ENCODE data around the gene DOCK4.
A peak's percentile ranks its signal among the peaks of the same experiment; 100 is the strongest.
"Not testable (repeated sequence)": the region's sequence is repeated elsewhere in the genome, so short reads cannot be mapped to it uniquely, and the experiment has no call there.

Gene DOCK4, protein sequence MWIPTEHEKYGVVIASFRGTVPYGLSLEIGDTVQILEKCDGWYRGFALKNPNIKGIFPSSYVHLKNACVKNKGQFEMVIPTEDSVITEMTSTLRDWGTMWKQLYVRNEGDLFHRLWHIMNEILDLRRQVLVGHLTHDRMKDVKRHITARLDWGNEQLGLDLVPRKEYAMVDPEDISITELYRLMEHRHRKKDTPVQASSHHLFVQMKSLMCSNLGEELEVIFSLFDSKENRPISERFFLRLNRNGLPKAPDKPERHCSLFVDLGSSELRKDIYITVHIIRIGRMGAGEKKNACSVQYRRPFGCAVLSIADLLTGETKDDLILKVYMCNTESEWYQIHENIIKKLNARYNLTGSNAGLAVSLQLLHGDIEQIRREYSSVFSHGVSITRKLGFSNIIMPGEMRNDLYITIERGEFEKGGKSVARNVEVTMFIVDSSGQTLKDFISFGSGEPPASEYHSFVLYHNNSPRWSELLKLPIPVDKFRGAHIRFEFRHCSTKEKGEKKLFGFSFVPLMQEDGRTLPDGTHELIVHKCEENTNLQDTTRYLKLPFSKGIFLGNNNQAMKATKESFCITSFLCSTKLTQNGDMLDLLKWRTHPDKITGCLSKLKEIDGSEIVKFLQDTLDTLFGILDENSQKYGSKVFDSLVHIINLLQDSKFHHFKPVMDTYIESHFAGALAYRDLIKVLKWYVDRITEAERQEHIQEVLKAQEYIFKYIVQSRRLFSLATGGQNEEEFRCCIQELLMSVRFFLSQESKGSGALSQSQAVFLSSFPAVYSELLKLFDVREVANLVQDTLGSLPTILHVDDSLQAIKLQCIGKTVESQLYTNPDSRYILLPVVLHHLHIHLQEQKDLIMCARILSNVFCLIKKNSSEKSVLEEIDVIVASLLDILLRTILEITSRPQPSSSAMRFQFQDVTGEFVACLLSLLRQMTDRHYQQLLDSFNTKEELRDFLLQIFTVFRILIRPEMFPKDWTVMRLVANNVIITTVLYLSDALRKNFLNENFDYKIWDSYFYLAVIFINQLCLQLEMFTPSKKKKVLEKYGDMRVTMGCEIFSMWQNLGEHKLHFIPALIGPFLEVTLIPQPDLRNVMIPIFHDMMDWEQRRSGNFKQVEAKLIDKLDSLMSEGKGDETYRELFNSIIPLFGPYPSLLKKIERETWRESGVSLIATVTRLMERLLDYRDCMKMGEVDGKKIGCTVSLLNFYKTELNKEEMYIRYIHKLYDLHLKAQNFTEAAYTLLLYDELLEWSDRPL (N-terminal part only)

DNA sequence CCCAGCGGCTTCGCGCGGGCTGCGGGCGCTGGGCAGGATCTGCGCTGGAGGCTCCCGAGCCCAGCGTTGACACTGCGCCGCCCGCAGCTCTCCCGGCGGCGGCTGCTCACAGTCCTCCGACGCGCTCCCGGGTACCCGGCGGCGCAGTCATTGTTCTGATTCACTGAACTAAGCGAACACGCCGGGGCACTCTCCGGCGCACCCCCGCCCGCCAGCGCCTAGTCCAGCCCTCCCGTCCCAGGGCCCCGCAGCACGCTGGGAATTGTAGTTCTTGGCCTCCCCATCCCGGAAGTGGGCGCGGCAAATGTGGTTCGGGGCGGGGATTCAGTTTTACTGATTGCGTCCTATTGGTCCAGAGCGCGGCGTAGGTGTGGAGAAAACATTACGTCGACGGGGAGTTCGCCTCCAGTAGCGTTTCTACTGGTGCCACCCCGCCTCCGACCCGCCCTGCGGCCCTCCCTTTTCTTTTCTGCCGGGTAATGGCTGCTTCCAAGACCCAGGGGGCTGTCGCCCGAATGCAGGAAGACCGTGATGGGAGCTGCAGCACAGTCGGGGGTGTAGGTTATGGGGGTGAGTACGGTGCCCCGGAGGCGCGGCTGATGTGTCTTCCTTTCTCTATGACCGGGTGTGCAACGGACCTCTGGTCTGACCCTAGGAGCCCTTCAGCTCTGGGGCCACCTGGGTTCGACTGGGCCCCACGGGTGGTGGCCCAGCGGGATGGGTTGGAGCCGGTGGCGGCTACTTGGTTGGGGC, at the start of gene DOCK4, which contains the start of gene ZNF277:
Gene DOCK4, minus strand, starts transcription at position 162 of the 753 bp plus-strand sequence. CDS start 261 bp downstream, outside the sequence.
Gene ZNF277, plus strand, starts transcription at position 458 of the 753 bp plus-strand sequence. Its CDS starts 22 bp downstream, at position 480.
- DNase-seq (ENCODE audit: low read depth): peak; percentile 99

DNA sequence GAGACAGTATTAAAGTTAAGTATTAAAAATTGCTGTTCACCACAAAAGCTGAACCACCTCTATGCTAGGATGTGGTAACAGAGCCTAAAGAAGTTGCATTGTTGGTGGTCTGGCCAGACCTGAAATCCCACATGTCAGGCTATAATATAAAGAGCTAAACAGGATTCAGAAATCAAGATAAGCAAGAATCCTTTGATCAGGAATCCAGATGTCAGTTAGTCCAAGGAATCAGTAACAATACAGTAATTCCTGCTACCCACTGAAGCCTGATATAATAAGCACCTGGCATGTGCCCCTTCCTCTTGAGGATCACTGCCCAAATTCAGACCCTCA, 49.2 kb upstream of the DOCK4 start:
- DNase-seq (ENCODE audit: low read depth): no peak

DNA sequence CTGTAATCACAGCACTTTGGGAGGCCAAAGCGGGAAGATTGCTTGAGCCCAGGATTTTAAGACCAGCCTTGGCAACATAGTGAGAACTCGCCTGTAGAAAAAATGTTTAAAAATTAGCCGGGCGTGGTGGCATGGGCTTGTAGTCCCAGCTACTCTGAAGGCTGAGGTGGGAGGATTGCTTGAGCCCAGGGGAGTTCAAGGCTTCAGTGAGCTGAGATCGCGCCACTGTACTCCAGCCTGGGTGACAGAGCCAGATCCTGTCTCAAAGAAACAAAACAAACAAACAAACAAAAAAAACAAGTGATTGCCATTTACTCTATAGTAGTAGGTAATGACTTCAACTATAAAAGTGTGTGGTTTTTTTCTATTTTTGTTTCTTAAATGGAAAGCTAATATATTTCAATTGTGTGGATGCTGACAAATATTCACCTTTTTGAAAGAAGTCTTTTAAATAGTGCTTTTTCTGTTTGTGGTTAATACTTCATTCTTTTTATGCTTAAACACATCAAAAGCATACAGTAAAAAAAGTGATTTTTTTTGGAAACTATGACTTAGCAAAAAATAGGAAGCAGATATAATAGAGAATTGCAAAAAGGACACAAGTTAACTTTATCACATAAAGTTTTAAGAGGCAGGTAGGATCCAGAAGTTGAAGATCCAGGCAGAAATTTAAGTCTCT, 48.6 kb upstream of the DOCK4 start:
- DNase-seq (ENCODE audit: low read depth): no peak

DNA sequence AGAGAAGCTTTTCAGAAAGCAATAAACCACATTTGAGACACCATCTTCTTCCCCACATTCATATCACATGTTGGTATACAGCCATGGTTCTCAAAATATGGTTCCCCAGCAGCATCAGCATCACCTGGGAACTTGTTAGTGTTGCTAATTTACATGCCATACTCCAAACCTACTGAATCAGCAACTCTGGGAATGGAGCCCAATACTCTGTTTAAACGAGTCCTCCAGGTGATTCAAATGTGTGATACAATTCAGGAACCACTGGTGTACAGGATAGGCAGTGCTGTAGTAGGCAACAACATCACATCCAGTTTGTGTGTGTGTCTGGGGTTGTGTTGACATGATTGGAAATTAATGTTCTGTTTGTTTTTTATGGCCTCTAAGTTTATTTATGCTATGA, 48.0 kb upstream of the DOCK4 start:
- no peak for DNase-seq (ENCODE audit: low read depth)

DNA sequence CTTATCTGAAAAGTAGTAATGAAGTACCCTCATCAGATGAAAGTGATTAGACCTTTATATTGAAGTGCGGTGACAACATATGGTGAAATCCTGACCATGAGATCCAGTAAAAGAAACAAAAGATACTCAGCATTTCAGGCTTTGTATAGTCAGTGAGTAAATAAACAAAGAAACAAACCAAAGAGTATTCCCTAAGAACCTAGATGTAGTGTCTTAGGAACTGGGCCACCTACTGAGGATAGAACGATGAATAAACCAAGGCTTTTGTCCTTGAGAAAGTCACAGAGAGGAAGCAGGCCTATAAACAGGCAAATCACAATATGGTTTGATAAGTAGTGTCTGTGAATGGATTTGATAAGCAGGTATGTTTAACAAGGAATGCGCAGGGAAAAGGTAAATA, 46.5 kb upstream of the DOCK4 start:
- no peak for DNase-seq (ENCODE audit: low read depth)

DNA sequence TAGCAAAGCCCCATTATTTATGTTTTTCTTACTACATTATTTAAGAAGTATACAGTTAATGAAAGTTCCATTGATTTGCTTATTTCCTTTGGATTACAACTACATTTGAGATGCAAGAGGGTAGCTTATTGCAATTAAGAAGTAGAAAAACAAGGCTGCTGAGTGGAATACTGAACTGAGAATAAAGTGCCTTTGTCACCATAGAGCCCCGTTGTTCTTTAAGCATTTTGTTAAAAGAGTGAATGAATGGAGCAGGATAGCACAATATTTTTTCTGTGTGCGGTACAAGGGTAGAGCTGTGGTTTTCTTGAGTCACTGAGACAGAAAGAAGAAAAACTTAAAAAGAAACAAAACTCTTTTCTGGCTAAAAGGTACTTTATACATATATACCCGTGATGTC, 45.9 kb upstream of the DOCK4 start:
- no peak for DNase-seq (ENCODE audit: low read depth)

DNA sequence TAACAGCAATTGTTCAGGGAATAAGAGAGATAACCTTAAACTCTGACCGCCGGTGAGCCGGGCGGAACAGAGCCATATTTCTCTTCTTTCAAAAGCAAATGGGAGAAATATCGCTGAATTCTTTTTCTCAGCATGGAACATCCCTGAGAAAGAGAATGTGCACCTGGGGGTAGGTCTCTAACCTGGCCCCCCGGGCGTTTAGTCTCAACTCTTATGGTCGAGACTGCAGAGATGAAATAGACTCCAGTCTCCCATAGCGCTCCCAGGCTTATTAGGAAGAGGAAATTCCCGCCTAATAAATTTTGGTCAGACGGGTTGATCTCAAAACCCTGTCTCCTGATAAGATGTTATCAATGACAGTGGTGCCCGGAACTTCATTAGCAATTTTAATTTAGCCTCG, 43.8 kb upstream of the DOCK4 start:
- DNase-seq (ENCODE audit: low read depth): not testable (repeated sequence)

DNA sequence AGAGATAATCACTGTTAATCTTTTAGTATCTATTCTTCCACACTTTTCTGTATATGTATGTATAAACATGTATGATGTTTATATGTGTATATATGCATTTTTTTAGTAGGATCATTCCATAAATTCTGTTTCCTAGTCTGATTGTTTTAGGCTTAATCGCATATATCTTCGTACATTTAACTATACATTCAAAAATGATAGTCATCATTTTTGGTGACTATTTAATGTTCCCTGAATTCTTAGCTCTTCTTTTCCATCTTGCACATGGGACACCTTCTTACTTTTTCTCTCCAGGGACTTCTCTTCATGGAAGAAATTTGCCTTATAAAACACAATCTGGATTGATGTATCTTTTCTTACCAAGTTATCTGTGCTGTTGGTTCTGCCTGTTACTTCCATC, 42.4 kb upstream of the DOCK4 start:
- DNase-seq (ENCODE audit: low read depth): no peak

DNA sequence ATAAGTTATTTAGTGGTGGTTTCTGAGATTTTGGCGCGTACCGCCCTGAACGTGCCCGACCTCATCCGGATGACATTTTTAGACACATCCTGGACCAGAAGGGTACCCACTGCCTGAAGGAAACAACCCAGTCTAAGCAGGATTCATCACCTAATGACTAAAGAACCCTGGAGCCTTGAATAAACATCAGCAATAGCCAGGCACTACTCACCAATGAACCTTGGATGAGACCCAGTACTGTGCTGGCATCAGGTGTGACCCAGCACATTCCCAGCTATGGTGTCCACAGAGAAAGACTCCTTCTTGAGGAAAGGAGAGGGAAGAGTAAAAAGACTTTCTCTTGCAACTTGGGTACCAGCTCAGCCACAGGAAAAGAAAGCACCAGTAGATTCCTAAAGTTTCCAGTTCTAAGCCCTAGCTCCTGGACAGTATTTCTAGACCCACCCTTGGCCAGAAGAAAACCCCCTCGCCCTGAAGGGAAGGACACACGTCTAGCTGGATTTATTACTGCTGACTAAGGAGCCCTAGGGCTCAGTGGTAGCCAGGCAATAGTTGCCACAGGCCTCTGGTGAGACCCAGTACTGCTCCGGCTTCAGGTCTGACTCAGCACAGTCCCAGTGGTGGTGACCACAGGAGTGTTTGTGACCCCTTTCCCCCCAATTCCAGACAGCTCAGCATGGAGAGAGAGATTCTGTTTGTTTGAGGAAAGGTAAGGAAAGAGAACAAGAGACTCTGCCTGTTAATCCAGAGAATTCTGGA, 32.8 kb upstream of the DOCK4 start:
- no peak for DNase-seq (ENCODE audit: low read depth)

DNA sequence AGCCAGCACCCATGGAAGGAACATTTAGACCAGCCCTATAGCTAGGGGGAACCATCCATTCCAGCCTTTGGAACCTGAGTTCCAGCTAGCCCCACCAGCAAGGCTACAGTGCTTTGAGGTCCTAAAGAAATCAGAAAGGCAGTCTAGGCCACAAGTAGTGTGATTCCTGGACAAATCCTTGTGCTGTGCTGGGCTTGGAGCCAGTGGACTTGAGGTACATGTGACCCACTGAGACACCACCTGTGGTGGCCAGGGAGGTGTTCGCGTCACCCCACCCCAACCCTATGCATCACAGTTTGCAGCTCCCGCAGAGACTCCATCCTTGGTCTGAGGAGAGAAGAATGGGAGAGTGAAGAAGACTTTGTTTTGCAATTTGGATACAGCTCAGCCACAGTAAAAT, 32.1 kb upstream of the DOCK4 start:
- no peak for DNase-seq (ENCODE audit: low read depth)

DNA sequence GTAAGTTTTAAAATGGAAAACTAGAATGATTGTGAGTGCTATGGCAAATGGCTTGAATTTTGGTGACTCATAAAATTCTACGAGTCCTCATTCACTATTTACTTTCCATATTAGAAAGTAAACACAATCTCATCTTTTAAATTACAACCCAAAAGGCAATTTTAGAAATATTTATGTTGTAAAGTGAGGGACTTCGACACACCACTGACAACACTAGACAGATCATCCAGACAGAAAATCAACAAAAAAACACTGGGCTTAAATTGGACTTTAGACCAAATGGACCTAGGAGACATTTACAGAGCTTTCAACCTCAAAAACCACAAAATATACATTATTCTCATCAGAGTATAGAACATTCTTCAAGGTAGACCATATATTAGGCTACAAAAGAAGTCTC, 30.4 kb upstream of the DOCK4 start:
- no peak for DNase-seq (ENCODE audit: low read depth)

DNA sequence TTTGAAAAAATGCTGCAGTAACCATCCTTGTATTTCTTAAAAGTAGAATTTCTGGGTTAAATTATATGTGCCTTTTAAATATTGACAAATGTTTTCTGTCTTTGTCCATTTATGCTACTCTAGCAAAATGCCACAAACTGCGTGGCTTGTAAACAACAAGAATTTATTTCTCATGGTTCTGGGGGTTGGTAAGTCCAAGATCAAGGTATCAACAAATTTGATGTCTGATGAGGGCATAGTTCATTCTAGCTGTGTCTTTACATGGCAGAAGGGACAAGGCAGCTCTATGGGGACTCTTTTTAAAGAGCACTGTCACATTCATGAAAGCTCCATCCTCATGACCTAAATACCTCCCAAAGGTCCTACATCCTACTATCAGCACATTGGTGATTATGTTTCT, 27.9 kb upstream of the DOCK4 start:
- no peak for DNase-seq (ENCODE audit: low read depth)

DNA sequence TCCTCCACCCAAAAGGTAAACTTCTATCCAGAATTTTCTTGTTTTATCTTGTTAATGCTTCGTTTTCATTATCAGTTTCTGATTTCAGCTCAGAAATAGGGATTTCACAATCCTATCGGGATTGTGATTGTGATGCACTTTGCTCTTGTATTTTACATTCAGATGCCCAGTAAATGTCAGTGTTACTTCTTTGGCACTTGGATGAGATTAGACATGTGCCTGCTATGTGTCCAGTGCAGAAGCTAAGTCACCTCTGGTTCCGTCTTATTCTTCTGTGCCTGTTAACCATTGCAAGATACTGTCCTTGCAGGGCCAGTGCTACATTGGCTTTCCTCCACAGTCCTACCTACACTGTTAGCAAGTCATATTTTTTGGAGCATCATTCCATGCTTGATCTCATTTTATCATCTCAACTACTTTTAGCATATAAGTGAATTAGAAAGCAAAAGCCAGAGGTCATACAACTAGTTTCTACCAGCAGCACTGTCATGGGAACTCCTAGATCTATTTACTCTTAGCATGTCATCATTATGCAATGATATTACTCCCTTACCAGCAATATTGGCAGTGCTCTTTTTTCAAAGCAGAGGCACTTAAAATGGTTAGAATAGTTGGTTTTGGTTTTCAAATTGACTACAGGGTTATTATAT, 27.0 kb upstream of the DOCK4 start:
- no peak for DNase-seq (ENCODE audit: low read depth)

DNA sequence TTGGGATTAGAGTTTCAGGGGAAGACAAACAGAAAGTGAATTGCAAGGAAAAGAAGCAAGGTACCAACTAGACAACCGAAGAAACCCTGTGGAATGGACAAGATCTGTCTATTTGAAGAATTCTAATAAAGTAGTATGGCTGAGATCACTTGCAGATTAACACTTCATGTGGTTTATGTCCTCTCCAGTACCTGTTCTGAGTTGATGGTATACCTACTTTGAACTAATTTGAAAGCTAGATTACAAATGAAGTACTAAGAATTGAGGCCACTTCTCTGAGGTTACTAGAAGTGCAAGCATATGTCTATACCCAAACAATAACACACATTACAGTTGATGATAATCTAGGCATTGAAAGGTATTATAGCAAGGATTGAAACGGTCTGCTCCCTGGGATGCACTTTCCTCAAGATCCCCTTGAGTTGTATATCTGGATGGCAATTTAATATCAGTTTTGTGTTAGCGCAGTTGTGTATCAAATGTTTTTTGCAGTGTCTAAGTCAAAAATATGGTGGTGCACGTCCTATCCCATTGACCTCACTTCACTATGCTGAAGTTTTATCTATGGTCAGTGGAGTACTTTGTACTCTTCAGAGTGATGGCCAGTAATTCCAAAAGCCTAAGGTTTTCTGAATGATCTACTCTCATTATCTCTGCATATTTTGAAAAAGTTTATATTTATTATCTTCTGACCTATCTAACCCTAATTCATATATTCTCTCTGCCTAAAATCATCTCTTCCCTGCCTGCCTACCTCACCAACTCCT, 26.2 kb upstream of the DOCK4 start:
- DNase-seq (ENCODE audit: low read depth): no peak

DNA sequence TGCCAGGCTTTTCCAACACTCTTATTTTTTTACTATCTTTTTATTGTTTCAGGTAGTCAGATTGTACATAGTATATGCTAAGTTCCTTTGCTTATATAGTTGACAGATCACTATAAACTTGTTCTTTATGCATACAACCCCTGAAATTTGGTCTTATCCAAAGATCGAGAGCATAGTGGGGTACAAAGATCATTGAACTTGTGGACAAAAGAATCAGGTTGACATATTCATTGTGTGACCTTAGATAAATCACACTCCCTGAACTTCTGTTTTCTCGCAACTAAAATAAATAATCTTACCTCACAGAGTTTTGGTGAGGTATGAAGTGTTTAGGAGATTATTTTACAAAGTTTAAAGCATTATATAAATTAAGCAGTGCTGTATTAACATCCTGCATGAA, 22.4 kb upstream of the DOCK4 start:
- DNase-seq (ENCODE audit: low read depth): no peak

DNA sequence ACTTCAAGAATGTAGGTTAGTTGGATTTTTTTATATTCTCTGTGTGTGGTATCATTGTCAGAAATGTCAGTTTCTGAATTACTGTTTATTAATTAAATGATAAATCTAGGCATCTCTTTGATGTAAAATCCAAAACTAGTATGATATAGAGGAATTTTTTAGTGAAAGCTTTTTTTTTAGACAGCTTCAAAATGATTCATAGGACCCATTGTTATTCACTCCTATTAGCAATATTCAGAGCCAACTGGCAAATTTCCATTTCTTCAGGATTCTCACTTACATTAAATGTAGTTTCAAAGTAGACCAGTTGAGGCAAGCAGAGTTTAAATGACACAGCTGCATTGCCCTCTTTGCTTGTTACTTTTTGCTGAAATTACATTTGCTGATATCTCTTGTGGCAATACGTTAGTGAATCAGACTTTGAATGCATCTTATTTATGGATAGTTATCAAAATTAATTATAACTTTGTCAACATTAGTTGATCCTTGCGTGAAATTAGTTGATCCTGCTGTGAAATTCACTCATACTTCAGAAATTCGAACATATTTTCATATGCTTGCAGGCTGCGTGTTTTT, 20.6 kb upstream of the DOCK4 start:
- no peak for DNase-seq (ENCODE audit: low read depth)

DNA sequence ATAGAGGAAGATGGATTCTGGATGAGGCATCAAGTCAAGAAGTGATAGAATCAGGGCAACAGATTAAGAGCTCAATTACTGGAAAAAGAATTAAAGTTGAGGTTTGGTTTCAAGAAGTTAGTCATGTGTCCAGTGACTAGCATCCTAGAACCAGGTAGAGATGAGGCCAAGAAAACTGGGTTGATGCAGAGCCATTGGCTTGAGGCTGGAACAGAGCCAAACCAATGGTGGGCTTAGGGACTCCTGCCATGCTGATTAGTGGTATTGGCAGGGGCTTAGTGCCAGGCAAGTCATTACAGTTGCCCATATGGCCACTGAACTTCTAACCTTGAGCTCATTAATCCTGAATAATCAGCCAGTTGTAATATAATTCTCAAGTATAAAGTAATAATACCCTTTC, 18.8 kb upstream of the DOCK4 start:
- no peak for DNase-seq (ENCODE audit: low read depth)

DNA sequence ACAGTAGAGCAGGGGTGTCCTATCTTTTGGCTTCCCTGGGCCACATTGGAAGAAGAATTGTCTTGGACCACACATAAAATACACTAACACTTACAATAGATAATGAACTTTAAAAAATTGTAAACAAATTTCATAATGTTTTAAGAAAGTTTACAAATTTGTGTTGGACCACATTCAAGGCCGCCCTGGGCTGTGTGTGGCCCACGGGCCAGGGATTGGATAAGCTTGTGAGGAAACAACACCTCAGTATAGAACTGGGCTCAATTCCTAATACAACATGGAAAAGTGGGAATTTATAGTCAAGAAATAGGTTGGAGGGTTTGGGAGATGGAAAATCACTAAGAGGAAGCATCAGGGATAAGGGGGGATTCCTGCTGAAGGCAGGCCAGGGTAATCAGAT, 18.0 kb upstream of the DOCK4 start:
- DNase-seq (ENCODE audit: low read depth): no peak

DNA sequence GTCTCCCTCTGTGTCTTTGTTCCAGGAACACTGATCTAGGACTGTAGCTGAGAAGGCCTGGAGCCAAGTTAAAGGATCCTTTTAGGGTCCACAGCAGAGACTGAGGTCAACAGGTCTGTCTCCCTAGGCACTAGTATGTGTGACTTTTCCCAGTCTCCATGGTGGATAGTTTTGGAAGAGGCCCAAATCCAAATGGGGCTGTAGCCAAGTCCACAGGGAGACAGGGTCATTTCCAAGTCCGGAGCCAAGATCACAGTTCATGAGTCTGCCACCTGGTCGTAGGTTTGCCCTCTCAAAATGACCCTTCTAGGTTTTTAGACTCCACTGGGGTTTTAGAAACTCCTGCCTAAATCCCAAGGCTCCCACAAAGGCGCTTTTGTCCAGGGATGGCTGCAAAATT, 17.1 kb upstream of the DOCK4 start:
- DNase-seq (ENCODE audit: low read depth): no peak
